ENCODE measurements around the gene LRRC3C. TPM values are rescaled to one million over a fixed set of nuclear protein-coding genes. Genes with fewer than 3 reads are reported as not detected.

Gene LRRC3C
- total RNA-seq, 1 donor from 2014 or later, result not detected

- peak overlapping the region; percentile 73 for H3K27ac Mint-ChIP-seq
- TF ChIP-seq, protein P1, sequence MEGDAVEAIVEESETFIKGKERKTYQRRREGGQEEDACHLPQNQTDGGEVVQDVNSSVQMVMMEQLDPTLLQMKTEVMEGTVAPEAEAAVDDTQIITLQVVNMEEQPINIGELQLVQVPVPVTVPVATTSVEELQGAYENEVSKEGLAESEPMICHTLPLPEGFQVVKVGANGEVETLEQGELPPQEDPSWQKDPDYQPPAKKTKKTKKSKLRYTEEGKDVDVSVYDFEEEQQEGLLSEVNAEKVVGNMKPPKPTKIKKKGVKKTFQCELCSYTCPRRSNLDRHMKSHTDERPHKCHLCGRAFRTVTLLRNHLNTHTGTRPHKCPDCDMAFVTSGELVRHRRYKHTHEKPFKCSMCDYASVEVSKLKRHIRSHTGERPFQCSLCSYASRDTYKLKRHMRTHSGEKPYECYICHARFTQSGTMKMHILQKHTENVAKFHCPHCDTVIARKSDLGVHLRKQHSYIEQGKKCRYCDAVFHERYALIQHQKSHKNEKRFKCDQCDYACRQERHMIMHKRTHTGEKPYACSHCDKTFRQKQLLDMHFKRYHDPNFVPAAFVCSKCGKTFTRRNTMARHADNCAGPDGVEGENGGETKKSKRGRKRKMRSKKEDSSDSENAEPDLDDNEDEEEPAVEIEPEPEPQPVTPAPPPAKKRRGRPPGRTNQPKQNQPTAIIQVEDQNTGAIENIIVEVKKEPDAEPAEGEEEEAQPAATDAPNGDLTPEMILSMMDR (conservative IDR thresholded peaks at IDR 0.05), result no peak
- H3K36me3 Mint-ChIP-seq, result peaks cover 16% of the 10 kb centered on the region
Measured at GRCh38 chr17:39922006-39922405, 5.5 kb upstream of the LRRC3C start.

GRCh38 chr17:39923230-39923629 lies 4.3 kb upstream of the LRRC3C start:
- no peaks in the 10 kb centered on the region for H3K9me3 Mint-ChIP-seq
- H3K27me3 Mint-ChIP-seq, result no peaks in the 10 kb centered on the region
- peaks cover 27% of the 10 kb centered on the region for H3K4me1 Mint-ChIP-seq (ENCODE audit: unreplicated experiment)
- DNase-seq (ENCODE audit: extremely low spot score, unreplicated experiment), result no peak
- no peak overlapping the region for H3K27ac Mint-ChIP-seq
- TF ChIP-seq, protein P1 (conservative IDR thresholded peaks at IDR 0.05), result no peak
- peaks cover 7% of the 10 kb centered on the region for H3K36me3 Mint-ChIP-seq
- no peak overlapping the region for H3K4me3 Mint-ChIP-seq

More at GRCh38 chr17:39922006-39922405, 5.5 kb upstream of the LRRC3C start:
- H3K9me3 Mint-ChIP-seq, result no peaks in the 10 kb centered on the region
- peaks cover 24% of the 10 kb centered on the region for H3K4me1 Mint-ChIP-seq (ENCODE audit: unreplicated experiment)
- H3K4me3 Mint-ChIP-seq, result no peak overlapping the region
- no peak for DNase-seq (ENCODE audit: extremely low spot score, unreplicated experiment)
- H3K27me3 Mint-ChIP-seq, result no peaks in the 10 kb centered on the region

GRCh38 chr17:39923836-39924690 lies 3.5 kb upstream of the LRRC3C start:
- Mint-ChIP-seq H3K4me1 (ENCODE audit: unreplicated experiment) (peaks cover 27% of the 10 kb centered on the region), H3K36me3 (peaks cover 5% of the 10 kb centered on the region), H3K27ac (peak overlapping the region; percentile 82), H3K4me3 (peak overlapping the region; percentile 93), H3K9me3 (no peaks in the 10 kb centered on the region), H3K27me3 (no peaks in the 10 kb centered on the region)
- DNase-seq (ENCODE audit: extremely low spot score, unreplicated experiment), result no peak
- TF ChIP-seq, protein P1 (conservative IDR thresholded peaks at IDR 0.05), result peak; percentile 44

DNA sequence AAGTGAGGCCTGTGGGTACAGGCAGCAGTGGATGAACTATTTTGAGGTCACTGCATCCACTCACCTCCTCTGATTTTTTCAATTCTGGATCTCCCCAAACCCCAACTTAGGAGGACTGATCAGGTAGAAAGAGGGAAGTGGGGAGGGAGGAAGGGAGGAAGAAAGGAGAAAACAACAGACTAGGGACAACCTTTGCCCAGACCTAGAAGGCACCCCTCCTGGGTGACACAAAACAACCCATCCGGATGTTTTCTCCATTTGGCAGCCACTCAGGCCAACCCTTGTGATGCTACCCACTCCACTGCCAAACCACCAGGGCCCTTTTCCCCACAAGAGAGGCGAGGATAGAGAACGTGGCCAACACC lies 2.9 kb upstream of the LRRC3C start:
- H3K9me3 Mint-ChIP-seq, result no peaks in the 10 kb centered on the region
- TF ChIP-seq, protein P1 (conservative IDR thresholded peaks at IDR 0.05), result no peak
- H3K4me3 Mint-ChIP-seq, result peak overlapping the region; percentile 93
- H3K4me1 Mint-ChIP-seq (ENCODE audit: unreplicated experiment), result peaks cover 27% of the 10 kb centered on the region
- H3K27ac Mint-ChIP-seq, result peak overlapping the region; percentile 82
- H3K27me3 Mint-ChIP-seq, result no peaks in the 10 kb centered on the region
- H3K36me3 Mint-ChIP-seq, result peaks cover 5% of the 10 kb centered on the region
- no peak for DNase-seq (ENCODE audit: extremely low spot score, unreplicated experiment)

- no peaks in the 10 kb centered on the region for H3K27me3 Mint-ChIP-seq
- TF ChIP-seq, protein P1 (conservative IDR thresholded peaks at IDR 0.05), result no peak
- no peaks in the 10 kb centered on the region for H3K36me3 Mint-ChIP-seq
- no peaks in the 10 kb centered on the region for H3K9me3 Mint-ChIP-seq
- peaks cover 27% of the 10 kb centered on the region for H3K4me1 Mint-ChIP-seq (ENCODE audit: unreplicated experiment)
- H3K4me3 Mint-ChIP-seq, result peak overlapping the region; percentile 93
- DNase-seq (ENCODE audit: extremely low spot score, unreplicated experiment), result no peak
- peak overlapping the region; percentile 63 for H3K27ac Mint-ChIP-seq
Measured at GRCh38 chr17:39925282-39926134, 2.0 kb upstream of the LRRC3C start.

Measured in type B pancreatic cell (in vitro differentiated cells).